H1 (cell line): Measurements from ENCODE around the gene RNU6-9. TPM values are rescaled to one million over a fixed set of nuclear protein-coding genes. Genes with fewer than 3 reads are reported as not detected.

Source experiments
- CTCF ChIA-PET: fragments of 300-600 bp; sonication (Branson Sonifier 250); formaldehyde crosslinking; loops from one replicate; lab custom pipeline; 2021; ENCODE audit not compliant: partially characterized antibody; lab: Charles Lee
- POLR2A ChIA-PET: fragments of 300-600 bp; sonication (Branson Sonifier 250); formaldehyde crosslinking; loops from one replicate; lab custom pipeline; 2021; ENCODE audit warnings: inconsistent platforms; ENCODE audit not compliant: partially characterized antibody; lab: Charles Lee
- DNase-seq, 2 experiments: peaks; one replicate each; pipeline versions ENCODE4 v3.0.0 to v3.0.0-alpha.2; 2010 to 2022; ENCODE audit warnings: low spot score in 2 of 2, low read depth in 1 of 2, mixed read lengths in 1 of 2
- FAIRE-seq: peaks from 2 replicates; lab custom pipeline; 2011; peaks lifted over from hg19 to GRCh38; lab: Jason Lieb, UNC
- H2AFZ ChIP-seq: 2 replicates; pipeline ENCODE4 v1.8.1; 2012; ENCODE audit warnings: low read length, inconsistent platforms
- H2AK5ac ChIP-seq: 2 replicates; pipeline ENCODE4 v1.6.1; 2013; ENCODE audit warnings: low read depth, low read length
- H2BK120ac ChIP-seq: replicated peaks from 2 replicates; pipeline ENCODE3; 2013; ENCODE audit warnings: low read depth, low read length, inconsistent platforms
- H2BK12ac ChIP-seq: 2 replicates; pipeline ENCODE4 v1.6.1; 2013; ENCODE audit warnings: low read depth, low read length
- H2BK15ac ChIP-seq: 2 replicates; pipeline ENCODE4 v1.6.1; 2013; ENCODE audit warnings: low read length
- H2BK20ac ChIP-seq: 2 replicates; pipeline ENCODE4 v1.6.1; 2013; ENCODE audit warnings: low read length
- H2BK5ac ChIP-seq: 2 replicates; pipeline ENCODE4 v1.6.1; 2013; ENCODE audit warnings: low read depth, low read length
- H3K14ac ChIP-seq: 2 replicates; pipeline ENCODE4 v1.6.1; 2013; ENCODE audit warnings: inconsistent platforms; ENCODE audit not compliant: insufficient read length
- H3K18ac ChIP-seq: 2 replicates; pipeline ENCODE4 v1.6.1; 2013; ENCODE audit warnings: low read length; ENCODE audit errors: extremely low read depth
- H3K23ac ChIP-seq: 2 replicates; pipeline ENCODE4 v1.6.1; 2013; ENCODE audit warnings: inconsistent platforms; ENCODE audit not compliant: insufficient read length
- H3K23me2 ChIP-seq: 2 replicates; pipeline ENCODE4 v1.6.1; 2013; ENCODE audit warnings: low read depth, low read length
- H3K27ac ChIP-seq: 2 replicates; pipeline ENCODE4 v1.6.1; 2011; ENCODE audit warnings: low read depth, low read length, inconsistent platforms
- H3K27me3 ChIP-seq, 4 experiments: replicated peaks in 1 of 4; 1 replicate in 1 of 4; 2 replicates in 3 of 4; pipeline versions ENCODE4 v1.6.1 to v1.8.1; 2011 to 2013; ENCODE audit warnings: low read length in 3 of 4, mild to moderate bottlenecking in 3 of 4, inconsistent platforms in 2 of 4, mixed read lengths in 2 of 4, moderate library complexity in 1 of 4; ENCODE audit not compliant: control insufficient read depth in 3 of 4, insufficient read depth in 3 of 4; ENCODE audit errors: extremely low read depth in 1 of 4
- H3K36me3 ChIP-seq, 4 experiments: 2 replicates each; pipeline versions ENCODE4 v1.6.1 to v1.8.1; 2011 to 2013; ENCODE audit warnings: mild to moderate bottlenecking in 4 of 4, low read length in 3 of 4, moderate library complexity in 2 of 4, control low read depth in 1 of 4, inconsistent platforms in 1 of 4; ENCODE audit not compliant: insufficient read depth in 4 of 4, control insufficient read depth in 2 of 4
- H3K4ac ChIP-seq: replicated peaks from 2 replicates; pipeline ENCODE3; 2013; ENCODE audit warnings: low read length, low read depth, mixed read lengths, inconsistent platforms; ENCODE audit not compliant: insufficient read length
- H3K4me1 ChIP-seq, 4 experiments: replicated peaks in 1 of 4; 1 replicate in 1 of 4; 2 replicates in 3 of 4; pipeline versions ENCODE4 v1.6.1 to v1.8.1; 2011 to 2013; ENCODE audit warnings: low read length in 3 of 4, inconsistent platforms in 2 of 4, mixed read lengths in 1 of 4; ENCODE audit not compliant: insufficient read depth in 4 of 4, control insufficient read depth in 3 of 4
- H3K4me2 ChIP-seq, 2 experiments: 2 replicates each; pipeline versions ENCODE4 v1.6.1 to v1.8.1; 2011 to 2013; ENCODE audit warnings: low read depth in 2 of 2, low read length in 2 of 2, control low read depth in 1 of 2, inconsistent platforms in 1 of 2, mild to moderate bottlenecking in 1 of 2; ENCODE audit not compliant: insufficient read depth in 1 of 2
- H3K4me3 ChIP-seq, 4 experiments: fragments of 200-600, 300-600 bp in 1 of 4; sonication (generic), shearing (Covaris generic), sonication (Bioruptor Twin) in 1 of 4; 2 replicates each; pipeline versions ENCODE4 v1.5.1 to v1.8.1; 2011 to 2016; ENCODE audit warnings: low read length in 4 of 4, low read depth in 3 of 4, control low read depth in 2 of 4, inconsistent platforms in 2 of 4, mild to moderate bottlenecking in 2 of 4, mixed read lengths in 1 of 4, moderate library complexity in 1 of 4; ENCODE audit not compliant: insufficient read depth in 2 of 4; ENCODE audit errors: extremely low read depth in 1 of 4
- H3K56ac ChIP-seq: replicated peaks from 2 replicates; pipeline ENCODE3; 2013; ENCODE audit warnings: low read depth, mild to moderate bottlenecking, mixed read lengths, low read length, inconsistent platforms; ENCODE audit not compliant: insufficient read length
- H3K79me1 ChIP-seq: 2 replicates; pipeline ENCODE4 v1.6.1; 2013; ENCODE audit warnings: low read depth, low read length, control low read depth
- H3K79me2 ChIP-seq, 2 experiments: 2 replicates each; pipeline versions ENCODE4 v1.6.1 to v1.8.1; 2012 to 2013; ENCODE audit warnings: low read length in 2 of 2, mild to moderate bottlenecking in 2 of 2, inconsistent platforms in 1 of 2; ENCODE audit not compliant: insufficient read depth in 2 of 2, control insufficient read depth in 1 of 2
- H3K9ac ChIP-seq, 4 experiments: replicated peaks in 1 of 4; 1 replicate in 1 of 4; 2 replicates in 3 of 4; pipeline versions ENCODE4 v1.6.1 to v1.8.1; 2011 to 2013; ENCODE audit warnings: low read depth in 3 of 4, low read length in 3 of 4, control low read depth in 2 of 4, mild to moderate bottlenecking in 2 of 4, moderate library complexity in 2 of 4, inconsistent platforms in 1 of 4; ENCODE audit errors: extremely low read depth in 1 of 4
- H3K9me3 ChIP-seq, 2 experiments: 2 replicates each; pipeline versions ENCODE4 v1.6.1 to v1.8.1; 2012 to 2013; ENCODE audit warnings: mild to moderate bottlenecking in 2 of 2, moderate library complexity in 2 of 2, control low read depth in 1 of 2, inconsistent platforms in 1 of 2, low read depth in 1 of 2, low read length in 1 of 2, mixed read lengths in 1 of 2; ENCODE audit not compliant: insufficient read depth in 2 of 2
- H4K20me1 ChIP-seq, 2 experiments: replicated peaks in 1 of 2; 2 replicates each; pipeline versions ENCODE3 to v1.8.1; 2011 to 2013; ENCODE audit warnings: inconsistent platforms in 2 of 2, low read length in 2 of 2, mild to moderate bottlenecking in 1 of 2; ENCODE audit not compliant: insufficient read depth in 2 of 2, control insufficient read depth in 1 of 2
- H4K5ac ChIP-seq: 2 replicates; pipeline ENCODE4 v1.6.1; 2013; ENCODE audit warnings: low read length, low read depth, mixed read lengths, inconsistent platforms; ENCODE audit not compliant: insufficient read length
- H4K8ac ChIP-seq: 2 replicates; pipeline ENCODE4 v1.8.0; 2013; ENCODE audit warnings: mild to moderate bottlenecking, moderate library complexity, low read length, inconsistent platforms; ENCODE audit not compliant: insufficient read depth; ENCODE audit errors: extremely low read depth
- H4K91ac ChIP-seq: replicated peaks from 2 replicates; pipeline ENCODE3; 2013; ENCODE audit warnings: low read length, mixed read lengths, inconsistent platforms; ENCODE audit not compliant: insufficient read length
- CHD1 ChIP-seq: IDR thresholded peaks from 2 replicates; pipeline ENCODE4 v1.6.1; 2012; ENCODE audit warnings: low read depth, low read length, improper control_type of control experiment
- CHD2 ChIP-seq: IDR thresholded peaks from 2 replicates; pipeline ENCODE4 v1.6.1; 2012; ENCODE audit warnings: low read length, improper control_type of control experiment
- CTBP2 ChIP-seq: IDR thresholded peaks from 2 replicates; pipeline ENCODE4 v1.7.0; 2011; ENCODE audit warnings: borderline replicate concordance, mild to moderate bottlenecking, moderate library complexity, mixed read lengths, low read length; ENCODE audit not compliant: insufficient read depth, insufficient read length
- KDM4A ChIP-seq: IDR thresholded peaks from one replicate; pipeline ENCODE4 v1.7.1; 2012; ENCODE audit warnings: low read depth, mild to moderate bottlenecking, moderate library complexity, low read length, inconsistent platforms; ENCODE audit not compliant: severe bottlenecking
- NRF1 ChIP-seq: IDR thresholded peaks from 2 replicates; pipeline ENCODE4 v1.6.1; 2011; ENCODE audit warnings: mild to moderate bottlenecking, low read depth, low read length, improper control_type of control experiment
- RXRA ChIP-seq: IDR thresholded peaks from 2 replicates; pipeline ENCODE4 v1.6.1; 2011; ENCODE audit warnings: low read depth, mild to moderate bottlenecking, low read length, moderate library complexity; ENCODE audit not compliant: insufficient read depth
- SP2 ChIP-seq: IDR thresholded peaks from 2 replicates; pipeline ENCODE4 v1.6.1; 2012; ENCODE audit warnings: mild to moderate bottlenecking, low read length, inconsistent platforms
- YY1 ChIP-seq: IDR thresholded peaks from 2 replicates; pipeline ENCODE4 v1.6.1; 2011; ENCODE audit warnings: low read depth, mild to moderate bottlenecking, low read length
- WGBS, 2 experiments: shearing (Covaris generic) in 1 of 2; methylation state at CpG; one replicate each; pipeline versions ENCODE4 v1.1.6 to v1.1.7; 2013 to 2015; ENCODE audit warnings: low lambda C conversion rate in 2 of 2, mixed read lengths in 2 of 2, inconsistent platforms in 1 of 2, low coverage in 1 of 2, missing lambda C conversion rate in 1 of 2; ENCODE audit not compliant: insufficient replicate concordance in 2 of 2, insufficient coverage in 1 of 2, insufficient read length in 1 of 2; ENCODE audit errors: extremely low coverage in 1 of 2, missing lambda C conversion rate in 1 of 2; 5-methylcytosine and 5-hydroxymethylcytosine counted together
- polyA plus RNA-seq, 7 experiments: library from polyadenylated mRNA; depleted of rRNA in 3 of 7; stranded (reverse) in 5 of 7; unstranded in 2 of 7; fragments of >200 nt in 5 of 7; fragments of 200-250 nt in 2 of 7; gene quantifications; 1 replicate in 5 of 7; 2 replicates in 1 of 7; 4 replicates in 1 of 7; pipeline versions ENCODE4 v1.2.1 to v1.2.3, GENCODE V29; 2011 to 2013; ENCODE audit warnings: missing spikeins in 2 of 7, mixed read lengths in 2 of 7
- total RNA-seq: library from RNA; stranded (reverse); fragmentation: NEBNext Ultra II Directional; extraction: Animal tissue kit (Norgen Biotek cat#: 25700); gene quantifications from 2 replicates; pipeline ENCODE4 v1.2.1, GENCODE V29; 2021
- TF ChIP-seq, protein P1 (sequence below): IDR thresholded peaks from 2 replicates; pipeline ENCODE4 v1.6.1; 2012; ENCODE audit warnings: inconsistent platforms

RNU6-9 gene
- total and polyA plus RNA-seq, 2 of the 8 experiments (the other 6 are each of a cell fraction or from before 2014, with no cell fraction given), result not detected

DNA sequence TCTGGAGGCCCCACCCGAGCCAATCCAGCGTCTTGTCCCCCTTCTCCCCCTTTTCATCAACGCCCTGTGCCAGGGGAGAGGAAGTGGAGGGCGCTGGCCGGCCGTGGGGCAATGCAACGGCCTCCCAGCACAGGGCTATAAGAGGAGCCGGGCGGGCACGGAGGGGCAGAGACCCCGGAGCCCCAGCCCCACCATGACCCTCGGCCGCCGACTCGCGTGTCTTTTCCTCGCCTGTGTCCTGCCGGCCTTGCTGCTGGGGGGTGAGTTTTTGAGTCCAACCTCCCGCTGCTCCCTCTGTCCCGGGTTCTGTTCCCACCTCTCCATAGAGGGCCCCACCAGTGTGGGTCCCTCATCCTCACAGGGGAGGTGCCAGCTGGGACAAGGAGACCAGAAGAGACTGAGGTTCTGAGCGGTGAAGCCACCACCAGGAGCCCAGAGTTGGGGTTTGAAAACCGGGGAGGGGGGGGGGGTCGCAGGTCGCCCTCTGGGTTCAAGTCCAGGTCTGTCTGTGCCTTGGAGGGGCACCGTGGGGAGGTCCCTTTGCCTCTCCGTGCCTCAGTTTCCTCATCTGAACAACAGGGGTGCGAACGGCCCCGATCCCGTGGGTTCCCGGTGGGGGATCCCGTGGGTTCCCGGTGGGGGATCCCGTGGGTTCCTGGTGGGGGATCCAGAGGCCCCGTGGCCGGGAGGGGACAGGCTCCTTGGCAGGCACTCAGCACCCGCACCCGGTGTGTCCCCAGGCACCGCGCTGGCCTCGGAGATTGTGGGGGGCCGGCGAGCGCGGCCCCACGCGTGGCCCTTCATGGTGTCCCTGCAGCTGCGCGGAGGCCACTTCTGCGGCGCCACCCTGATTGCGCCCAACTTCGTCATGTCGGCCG, 40.9 kb upstream of the RNU6-9 start, which contains the start of gene ELANE:
Gene ELANE, plus strand, starts transcription at position 168 of the 878 bp plus-strand sequence. Its CDS starts 26 bp downstream, at position 194.
- H3K18ac ChIP-seq, result no peak within 1 kb of the TSS
- H3K4me2 ChIP-seq, result no peak within 1 kb of the TSS
- H4K20me1 ChIP-seq, result no peaks in the 10 kb centered on the region
- H3K23me2 ChIP-seq, result no peaks in the 10 kb centered on the region
- H2BK120ac ChIP-seq, result no peak within 1 kb of the TSS
- ChIA-PET POLR2A (interaction anchor here (0.6 kb wide), 2 partner anchors 19 to 21 kb away, joined by 3 to 4 read pairs; no protein-coding TSS in a partner anchor), CTCF (no interaction called here)
- no peak within 1 kb of the TSS for H2AK5ac ChIP-seq
- H4K91ac ChIP-seq, result no peak within 1 kb of the TSS
- DNase-seq (no peak), FAIRE-seq (no peak)
- WGBS, 2 experiments, result 85% methylated on average over 29 of the region's 55 CpGs; no CpG with 5 or more reads in 1 of the 2 experiments
- no peak within 1 kb of the TSS for H3K27ac ChIP-seq
- no peaks in the 10 kb centered on the region for H3K27me3 ChIP-seq
- H3K56ac ChIP-seq, result no peak within 1 kb of the TSS
- no peaks in the 10 kb centered on the region for H3K9me3 ChIP-seq
- no peaks in the 10 kb centered on the region for H3K36me3 ChIP-seq
- H4K5ac ChIP-seq, result no peak within 1 kb of the TSS
- no peak within 1 kb of the TSS for H3K14ac ChIP-seq
- H3K9ac ChIP-seq, result no peak within 1 kb of the TSS
- no peak within 1 kb of the TSS for H2BK12ac ChIP-seq
- H2BK5ac ChIP-seq, result no peak within 1 kb of the TSS
- no peak within 1 kb of the TSS for H2AFZ ChIP-seq
- no peaks in the 10 kb centered on the region for H3K79me1 ChIP-seq
- H3K79me2 ChIP-seq, result no peaks in the 10 kb centered on the region
- H4K8ac ChIP-seq, result peak within 1 kb of the TSS; percentile 25; the same call in 1 of the 2 replicates
- no peak within 1 kb of the TSS for H3K4me3 ChIP-seq
- no peak within 1 kb of the TSS for H2BK15ac ChIP-seq
- no peak within 1 kb of the TSS for H3K23ac ChIP-seq
- H3K4ac ChIP-seq, result no peak within 1 kb of the TSS
- H3K4me1 ChIP-seq, result no peaks in the 10 kb centered on the region
- no peak within 1 kb of the TSS for H2BK20ac ChIP-seq
- TF ChIP-seq CHD1 (no peak), RXRA (no peak), YY1 (no peak), CTBP2 (no peak), KDM4A (no peak), CHD2 (no peak), SP2 (no peak), NRF1 (no peak)
- TF ChIP-seq, protein P1, sequence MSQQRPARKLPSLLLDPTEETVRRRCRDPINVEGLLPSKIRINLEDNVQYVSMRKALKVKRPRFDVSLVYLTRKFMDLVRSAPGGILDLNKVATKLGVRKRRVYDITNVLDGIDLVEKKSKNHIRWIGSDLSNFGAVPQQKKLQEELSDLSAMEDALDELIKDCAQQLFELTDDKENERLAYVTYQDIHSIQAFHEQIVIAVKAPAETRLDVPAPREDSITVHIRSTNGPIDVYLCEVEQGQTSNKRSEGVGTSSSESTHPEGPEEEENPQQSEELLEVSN, result no peak
